ENCODE results near the gene ADAM12. TPM values are rescaled to one million over a fixed set of nuclear protein-coding genes. Genes with fewer than 3 reads are reported as not detected.

Gene ADAM12
- total RNA-seq, 1 donor from 2014 or later: 41.7 TPM

DNA sequence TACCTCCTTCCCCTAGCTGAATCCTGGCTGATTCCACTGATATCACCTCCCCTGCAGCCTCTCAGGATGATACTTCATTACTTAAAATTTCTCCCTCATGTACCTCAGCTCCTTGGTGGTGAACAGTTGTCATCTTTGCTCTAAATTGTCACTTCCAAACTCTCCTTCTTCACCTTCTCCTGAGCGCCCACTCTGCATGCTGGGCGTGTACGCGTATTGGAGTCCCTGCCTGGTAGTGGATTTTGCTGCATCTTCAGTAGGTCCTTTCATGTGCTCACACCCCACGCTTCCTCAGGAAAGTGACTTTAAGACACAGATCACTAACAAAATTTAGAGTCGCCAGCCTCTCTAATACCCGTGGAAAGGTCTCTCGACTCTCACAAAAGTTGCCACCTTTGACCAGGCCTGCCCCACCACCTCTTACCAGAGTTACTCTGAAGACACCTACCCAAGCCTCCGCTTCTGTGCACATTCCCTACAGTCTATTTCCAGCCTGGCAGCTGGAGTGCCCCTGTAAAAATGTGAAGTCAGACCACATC lies 255.1 kb downstream of the ADAM12 start:
- Mint-ChIP-seq H3K4me1 (ENCODE audit: unreplicated experiment) (peaks cover 10% of the 10 kb centered on the region), H3K27ac (ENCODE audit: unreplicated experiment) (no peak overlapping the region), H3K9me3 (ENCODE audit: unreplicated experiment) (no peaks in the 10 kb centered on the region), H3K36me3 (ENCODE audit: unreplicated experiment) (peaks cover 8% of the 10 kb centered on the region), H3K27me3 (ENCODE audit: unreplicated experiment) (no peaks in the 10 kb centered on the region), H3K4me3 (ENCODE audit: unreplicated experiment) (no peak overlapping the region)
- DNase-seq (ENCODE audit: extremely low spot score, unreplicated experiment): no peak
- TF ChIP-seq, protein P1, sequence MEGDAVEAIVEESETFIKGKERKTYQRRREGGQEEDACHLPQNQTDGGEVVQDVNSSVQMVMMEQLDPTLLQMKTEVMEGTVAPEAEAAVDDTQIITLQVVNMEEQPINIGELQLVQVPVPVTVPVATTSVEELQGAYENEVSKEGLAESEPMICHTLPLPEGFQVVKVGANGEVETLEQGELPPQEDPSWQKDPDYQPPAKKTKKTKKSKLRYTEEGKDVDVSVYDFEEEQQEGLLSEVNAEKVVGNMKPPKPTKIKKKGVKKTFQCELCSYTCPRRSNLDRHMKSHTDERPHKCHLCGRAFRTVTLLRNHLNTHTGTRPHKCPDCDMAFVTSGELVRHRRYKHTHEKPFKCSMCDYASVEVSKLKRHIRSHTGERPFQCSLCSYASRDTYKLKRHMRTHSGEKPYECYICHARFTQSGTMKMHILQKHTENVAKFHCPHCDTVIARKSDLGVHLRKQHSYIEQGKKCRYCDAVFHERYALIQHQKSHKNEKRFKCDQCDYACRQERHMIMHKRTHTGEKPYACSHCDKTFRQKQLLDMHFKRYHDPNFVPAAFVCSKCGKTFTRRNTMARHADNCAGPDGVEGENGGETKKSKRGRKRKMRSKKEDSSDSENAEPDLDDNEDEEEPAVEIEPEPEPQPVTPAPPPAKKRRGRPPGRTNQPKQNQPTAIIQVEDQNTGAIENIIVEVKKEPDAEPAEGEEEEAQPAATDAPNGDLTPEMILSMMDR (IDR thresholded peaks at IDR 0.05): no peak

DNA sequence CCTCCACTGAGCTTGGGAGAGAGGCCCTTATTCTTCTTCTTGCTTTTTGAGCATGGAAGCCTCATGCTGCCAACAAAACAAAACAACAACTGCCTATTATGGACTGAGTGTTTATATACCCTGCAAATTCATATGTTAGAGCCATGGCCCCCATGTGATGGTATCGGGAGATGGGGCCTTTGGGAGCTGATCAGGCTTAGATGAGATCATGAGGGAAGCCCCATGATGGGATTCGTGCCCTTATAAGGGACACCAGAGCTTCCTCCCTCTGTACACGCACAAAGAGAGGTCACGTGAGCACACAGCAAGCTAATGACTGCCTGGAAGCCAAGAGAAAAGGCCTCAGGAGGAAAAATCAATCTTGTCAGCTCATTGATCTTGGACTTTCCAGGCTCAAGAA lies 256.9 kb downstream of the ADAM12 start:
- Mint-ChIP-seq H3K4me1 (ENCODE audit: unreplicated experiment) (peaks cover 10% of the 10 kb centered on the region), H3K36me3 (ENCODE audit: unreplicated experiment) (peaks cover 9% of the 10 kb centered on the region), H3K4me3 (ENCODE audit: unreplicated experiment) (no peak overlapping the region), H3K9me3 (ENCODE audit: unreplicated experiment) (no peaks in the 10 kb centered on the region), H3K27me3 (ENCODE audit: unreplicated experiment) (no peaks in the 10 kb centered on the region), H3K27ac (ENCODE audit: unreplicated experiment) (no peak overlapping the region)
- DNase-seq (ENCODE audit: extremely low spot score, unreplicated experiment): no peak
- TF ChIP-seq, protein P1 (IDR thresholded peaks at IDR 0.05): no peak

DNA sequence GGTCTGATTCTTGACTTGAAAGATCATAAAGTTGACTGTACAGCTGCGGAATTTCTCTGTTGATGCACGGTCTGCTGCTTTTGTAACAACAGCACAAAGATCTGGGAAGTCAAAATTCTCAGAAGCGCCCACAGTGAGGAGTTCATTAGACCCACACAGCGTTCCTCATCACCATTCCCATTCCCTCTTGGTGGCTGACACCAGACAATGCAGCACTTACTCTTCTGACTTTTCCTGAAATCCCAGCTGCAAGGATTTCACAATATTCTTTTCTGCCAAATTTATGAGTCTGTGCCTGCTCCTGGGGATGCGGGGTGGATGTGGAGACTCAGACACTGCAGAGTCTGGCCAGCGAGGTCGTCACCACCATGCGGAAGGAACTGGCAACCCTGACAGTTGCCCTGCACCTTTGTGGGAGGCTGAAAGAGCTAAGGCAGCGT lies 258.0 kb downstream of the ADAM12 start:
- DNase-seq (ENCODE audit: extremely low spot score, unreplicated experiment): no peak
- Mint-ChIP-seq H3K27ac (ENCODE audit: unreplicated experiment) (no peak overlapping the region), H3K4me1 (ENCODE audit: unreplicated experiment) (peaks cover 10% of the 10 kb centered on the region), H3K4me3 (ENCODE audit: unreplicated experiment) (no peak overlapping the region), H3K27me3 (ENCODE audit: unreplicated experiment) (no peaks in the 10 kb centered on the region), H3K9me3 (ENCODE audit: unreplicated experiment) (no peaks in the 10 kb centered on the region), H3K36me3 (ENCODE audit: unreplicated experiment) (peaks cover 9% of the 10 kb centered on the region)
- TF ChIP-seq, protein P1 (IDR thresholded peaks at IDR 0.05): no peak

DNA sequence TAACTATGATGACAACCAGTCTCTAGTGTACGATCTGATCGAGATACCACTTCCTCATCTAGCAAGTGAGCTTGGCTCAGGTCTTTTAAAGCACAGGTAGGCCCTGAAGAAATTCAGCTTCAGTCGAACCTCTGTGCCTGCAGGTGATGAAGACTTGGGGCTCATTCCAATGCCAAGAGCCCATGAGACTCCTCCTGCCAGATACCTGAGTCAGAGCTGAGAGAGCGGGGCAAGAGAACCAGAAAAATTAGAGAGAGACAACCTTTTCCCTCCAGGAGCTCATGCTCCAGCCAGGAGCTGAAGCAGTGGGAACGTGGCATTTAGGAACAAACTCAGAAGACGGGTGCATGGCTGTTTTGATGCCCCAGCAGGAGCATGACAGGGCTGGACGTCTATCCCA lies 259.3 kb downstream of the ADAM12 start:
- TF ChIP-seq, protein P1 (IDR thresholded peaks at IDR 0.05): no peak
- Mint-ChIP-seq H3K9me3 (ENCODE audit: unreplicated experiment) (no peaks in the 10 kb centered on the region), H3K36me3 (ENCODE audit: unreplicated experiment) (peaks cover 9% of the 10 kb centered on the region)

GRCh38 chr10:126128581-126128980 lies 259.7 kb downstream of the ADAM12 start:
- H3K27ac Mint-ChIP-seq (ENCODE audit: unreplicated experiment): no peak overlapping the region
- peaks cover 7% of the 10 kb centered on the region for H3K36me3 Mint-ChIP-seq (ENCODE audit: unreplicated experiment)
- no peaks in the 10 kb centered on the region for H3K27me3 Mint-ChIP-seq (ENCODE audit: unreplicated experiment)
- TF ChIP-seq, protein P1 (IDR thresholded peaks at IDR 0.05): no peak
- H3K4me1 Mint-ChIP-seq (ENCODE audit: unreplicated experiment): peaks cover 4% of the 10 kb centered on the region
- H3K4me3 Mint-ChIP-seq (ENCODE audit: unreplicated experiment): no peak overlapping the region
- DNase-seq (ENCODE audit: extremely low spot score, unreplicated experiment): no peak
- H3K9me3 Mint-ChIP-seq (ENCODE audit: unreplicated experiment): no peaks in the 10 kb centered on the region

More for the DNA sequence above, 259.3 kb downstream of the ADAM12 start:
- no peaks in the 10 kb centered on the region for H3K27me3 Mint-ChIP-seq (ENCODE audit: unreplicated experiment)
- H3K4me1 Mint-ChIP-seq (ENCODE audit: unreplicated experiment): peaks cover 8% of the 10 kb centered on the region
- H3K4me3 Mint-ChIP-seq (ENCODE audit: unreplicated experiment): no peak overlapping the region
- no peak overlapping the region for H3K27ac Mint-ChIP-seq (ENCODE audit: unreplicated experiment)
- DNase-seq (ENCODE audit: extremely low spot score, unreplicated experiment): no peak

Measured in osteocyte (in vitro differentiated cells).